ENCODE data around the gene LZTS2. TPM values are rescaled to one million over a fixed set of nuclear protein-coding genes. Genes with fewer than 3 reads are reported as not detected.

Gene LZTS2
- total RNA-seq, 1 experiment from 2014 or later = 93.0 TPM

- DNase-seq (ENCODE audit: low read depth, low spot score) (no peak), ATAC-seq (no peak)
- ChIA-PET RAD21 (ENCODE audit: low non-redundant PET in 1 of 2, low total read pairs in 2 of 2, uncharacterized antibody in 2 of 2, unreplicated experiment in 2 of 2) (no interaction called here), POLR2A (interaction anchor here (1.1 kb wide), 1 partner anchor 9 kb away, joined by 3 read pairs; no protein-coding TSS in a partner anchor), CTCF (interaction anchor here (1.4 kb wide), 1 partner anchor 11 kb away, joined by 3 read pairs; no protein-coding TSS in a partner anchor)
- intact Hi-C loops (cut with micrococcal nuclease) = no loop called here
- TF ChIP-seq ELF1 (IDR thresholded peaks at IDR 0.05; ENCODE audit: borderline replicate concordance, low read depth) (no peak), POLR2A (IDR thresholded peaks at IDR 0.05; ENCODE audit: borderline replicate concordance, extremely low read depth, insufficient read depth, insufficient read length) (no peak), TCF7L2 (IDR thresholded peaks at IDR 0.05; ENCODE audit: borderline replicate concordance, extremely low read depth, insufficient read depth, insufficient read length) (no peak), JUND (IDR thresholded peaks at IDR 0.05) (no peak), SIN3A (IDR thresholded peaks at IDR 0.05; ENCODE audit: low read depth) (no peak), CEBPB (IDR thresholded peaks at IDR 0.05; ENCODE audit: low read depth) (no peak), SRF (IDR thresholded peaks at IDR 0.05; ENCODE audit: low read depth) (no peak), EGR1 (IDR thresholded peaks at IDR 0.05; ENCODE audit: low read depth) (no peak), SP1 (IDR thresholded peaks at IDR 0.05; ENCODE audit: low read depth) (no peak), FOSL1 (IDR thresholded peaks at IDR 0.05; ENCODE audit: low read depth) (no peak), POLR2AphosphoS5 (IDR thresholded peaks at IDR 0.05; ENCODE audit: low read depth, low read length) (no peak), YY1 (IDR thresholded peaks at IDR 0.05; ENCODE audit: extremely low read depth, insufficient replicate concordance, low read depth, low read length) (no peak), ZNF274 (IDR thresholded peaks at IDR 0.05; ENCODE audit: low read depth, low read length) (no peak), RAD21 (IDR thresholded peaks at IDR 0.05; ENCODE audit: low read depth) (no peak), EZH2 (IDR thresholded peaks at IDR 0.05) (no peak), ZFX (IDR thresholded peaks at IDR 0.05) (no peak)
- TF ChIP-seq, protein P1, sequence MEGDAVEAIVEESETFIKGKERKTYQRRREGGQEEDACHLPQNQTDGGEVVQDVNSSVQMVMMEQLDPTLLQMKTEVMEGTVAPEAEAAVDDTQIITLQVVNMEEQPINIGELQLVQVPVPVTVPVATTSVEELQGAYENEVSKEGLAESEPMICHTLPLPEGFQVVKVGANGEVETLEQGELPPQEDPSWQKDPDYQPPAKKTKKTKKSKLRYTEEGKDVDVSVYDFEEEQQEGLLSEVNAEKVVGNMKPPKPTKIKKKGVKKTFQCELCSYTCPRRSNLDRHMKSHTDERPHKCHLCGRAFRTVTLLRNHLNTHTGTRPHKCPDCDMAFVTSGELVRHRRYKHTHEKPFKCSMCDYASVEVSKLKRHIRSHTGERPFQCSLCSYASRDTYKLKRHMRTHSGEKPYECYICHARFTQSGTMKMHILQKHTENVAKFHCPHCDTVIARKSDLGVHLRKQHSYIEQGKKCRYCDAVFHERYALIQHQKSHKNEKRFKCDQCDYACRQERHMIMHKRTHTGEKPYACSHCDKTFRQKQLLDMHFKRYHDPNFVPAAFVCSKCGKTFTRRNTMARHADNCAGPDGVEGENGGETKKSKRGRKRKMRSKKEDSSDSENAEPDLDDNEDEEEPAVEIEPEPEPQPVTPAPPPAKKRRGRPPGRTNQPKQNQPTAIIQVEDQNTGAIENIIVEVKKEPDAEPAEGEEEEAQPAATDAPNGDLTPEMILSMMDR (IDR thresholded peaks at IDR 0.05 in 2 of 3, conservative IDR thresholded peaks at IDR 0.05 in 1 of 3; ENCODE audit: borderline replicate concordance in 1 of 3, insufficient read depth in 1 of 3, low read depth in 2 of 3, low read length in 2 of 3) = no peak
- TF ChIP-seq, protein P2, sequence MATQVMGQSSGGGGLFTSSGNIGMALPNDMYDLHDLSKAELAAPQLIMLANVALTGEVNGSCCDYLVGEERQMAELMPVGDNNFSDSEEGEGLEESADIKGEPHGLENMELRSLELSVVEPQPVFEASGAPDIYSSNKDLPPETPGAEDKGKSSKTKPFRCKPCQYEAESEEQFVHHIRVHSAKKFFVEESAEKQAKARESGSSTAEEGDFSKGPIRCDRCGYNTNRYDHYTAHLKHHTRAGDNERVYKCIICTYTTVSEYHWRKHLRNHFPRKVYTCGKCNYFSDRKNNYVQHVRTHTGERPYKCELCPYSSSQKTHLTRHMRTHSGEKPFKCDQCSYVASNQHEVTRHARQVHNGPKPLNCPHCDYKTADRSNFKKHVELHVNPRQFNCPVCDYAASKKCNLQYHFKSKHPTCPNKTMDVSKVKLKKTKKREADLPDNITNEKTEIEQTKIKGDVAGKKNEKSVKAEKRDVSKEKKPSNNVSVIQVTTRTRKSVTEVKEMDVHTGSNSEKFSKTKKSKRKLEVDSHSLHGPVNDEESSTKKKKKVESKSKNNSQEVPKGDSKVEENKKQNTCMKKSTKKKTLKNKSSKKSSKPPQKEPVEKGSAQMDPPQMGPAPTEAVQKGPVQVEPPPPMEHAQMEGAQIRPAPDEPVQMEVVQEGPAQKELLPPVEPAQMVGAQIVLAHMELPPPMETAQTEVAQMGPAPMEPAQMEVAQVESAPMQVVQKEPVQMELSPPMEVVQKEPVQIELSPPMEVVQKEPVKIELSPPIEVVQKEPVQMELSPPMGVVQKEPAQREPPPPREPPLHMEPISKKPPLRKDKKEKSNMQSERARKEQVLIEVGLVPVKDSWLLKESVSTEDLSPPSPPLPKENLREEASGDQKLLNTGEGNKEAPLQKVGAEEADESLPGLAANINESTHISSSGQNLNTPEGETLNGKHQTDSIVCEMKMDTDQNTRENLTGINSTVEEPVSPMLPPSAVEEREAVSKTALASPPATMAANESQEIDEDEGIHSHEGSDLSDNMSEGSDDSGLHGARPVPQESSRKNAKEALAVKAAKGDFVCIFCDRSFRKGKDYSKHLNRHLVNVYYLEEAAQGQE (IDR thresholded peaks at IDR 0.05; ENCODE audit: low read depth) = no peak
- TF ChIP-seq, protein P3, sequence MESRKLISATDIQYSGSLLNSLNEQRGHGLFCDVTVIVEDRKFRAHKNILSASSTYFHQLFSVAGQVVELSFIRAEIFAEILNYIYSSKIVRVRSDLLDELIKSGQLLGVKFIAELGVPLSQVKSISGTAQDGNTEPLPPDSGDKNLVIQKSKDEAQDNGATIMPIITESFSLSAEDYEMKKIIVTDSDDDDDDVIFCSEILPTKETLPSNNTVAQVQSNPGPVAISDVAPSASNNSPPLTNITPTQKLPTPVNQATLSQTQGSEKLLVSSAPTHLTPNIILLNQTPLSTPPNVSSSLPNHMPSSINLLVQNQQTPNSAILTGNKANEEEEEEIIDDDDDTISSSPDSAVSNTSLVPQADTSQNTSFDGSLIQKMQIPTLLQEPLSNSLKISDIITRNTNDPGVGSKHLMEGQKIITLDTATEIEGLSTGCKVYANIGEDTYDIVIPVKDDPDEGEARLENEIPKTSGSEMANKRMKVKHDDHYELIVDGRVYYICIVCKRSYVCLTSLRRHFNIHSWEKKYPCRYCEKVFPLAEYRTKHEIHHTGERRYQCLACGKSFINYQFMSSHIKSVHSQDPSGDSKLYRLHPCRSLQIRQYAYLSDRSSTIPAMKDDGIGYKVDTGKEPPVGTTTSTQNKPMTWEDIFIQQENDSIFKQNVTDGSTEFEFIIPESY (IDR thresholded peaks at IDR 0.05; ENCODE audit: extremely low read depth, insufficient replicate concordance, low read length) = no peak
- TF ChIP-seq, protein P4, sequence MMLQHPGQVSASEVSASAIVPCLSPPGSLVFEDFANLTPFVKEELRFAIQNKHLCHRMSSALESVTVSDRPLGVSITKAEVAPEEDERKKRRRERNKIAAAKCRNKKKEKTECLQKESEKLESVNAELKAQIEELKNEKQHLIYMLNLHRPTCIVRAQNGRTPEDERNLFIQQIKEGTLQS (IDR thresholded peaks at IDR 0.05) = no peak
- peaks cover 31% of the 10 kb centered on the region for H3K79me2 ChIP-seq (ENCODE audit: insufficient read depth, low read length)
- H3K36me3 ChIP-seq (ENCODE audit: control insufficient read depth in 1 of 2, insufficient read depth in 2 of 2, low read length in 2 of 2) = peaks cover 12 to 15% of the 10 kb centered on the region in 2 experiments; a peak in 3 of 4 replicates
- no peaks in the 10 kb centered on the region for H4K20me1 ChIP-seq (ENCODE audit: insufficient read depth)
- no peaks in the 10 kb centered on the region for H3K27me3 ChIP-seq (ENCODE audit: insufficient read depth, low read length)
- no peaks in the 10 kb centered on the region for H3K9me3 ChIP-seq (ENCODE audit: control insufficient read depth in 1 of 2, insufficient read depth in 1 of 2, low read depth in 1 of 2, low read length in 2 of 2)
- no peak overlapping the region for H3K4me2 ChIP-seq (ENCODE audit: low read length)
- no TSS peak for BruUV-seq (replicated peaks)
- no peak overlapping the region for H2AFZ ChIP-seq (ENCODE audit: low read depth, low read length, poor library complexity, severe bottlenecking)
- H3K9ac ChIP-seq (ENCODE audit: low read length) = no peak overlapping the region
- H3K9me2 ChIP-seq (ENCODE audit: insufficient read depth) = no peaks in the 10 kb centered on the region
- H3K27ac ChIP-seq (ENCODE audit: low read depth, low read length) = no peak overlapping the region
- H3K4me1 ChIP-seq (ENCODE audit: control insufficient read depth in 1 of 2, insufficient read depth in 2 of 2, low read length in 2 of 2) = peaks cover 16 to 38% of the 10 kb centered on the region in 2 experiments
- H3K4me3 ChIP-seq (replicated peaks in 1 of 2; ENCODE audit: low read depth in 1 of 2, low read length in 2 of 2) = no peak overlapping the region
Measured at GRCh38 chr10:101005361-101005760, 5.8 kb downstream of the LZTS2 start.
